Upper lobe of right lung (tissue), 1 donor: Measurements from ENCODE around the gene LHX3. TPM values are rescaled to one million over a fixed set of nuclear protein-coding genes. Genes with fewer than 3 reads are reported as not detected.

ENCODE experiments used
- ATAC-seq: fragments of 200-7000 bp; cut with Tn5 transposase; one replicate; pipeline ENCODE4 v1.9.1; 2020; ENCODE audit warnings: mild to moderate bottlenecking, moderate library complexity
- DNase-seq: peaks from one replicate; pipeline ENCODE4 v3.0.0-alpha.2; 2020
- H3K27ac ChIP-seq: fragments of 200-600 bp; one replicate; pipeline ENCODE4 v1.8.0; 2022
- H3K27me3 ChIP-seq: fragments of 200-600 bp; one replicate; pipeline ENCODE4 v1.8.0; 2022; ENCODE audit warnings: mild to moderate bottlenecking
- H3K36me3 ChIP-seq: fragments of 200-600 bp; one replicate; pipeline ENCODE4 v1.8.0; 2022
- H3K4me1 ChIP-seq: fragments of 200-600 bp; one replicate; pipeline ENCODE4 v1.8.0; 2022
- H3K4me3 ChIP-seq: fragments of 200-600 bp; one replicate; pipeline ENCODE4 v1.8.0; 2022; ENCODE audit warnings: mild to moderate bottlenecking
- H3K9me3 ChIP-seq: fragments of 200-600 bp; one replicate; pipeline ENCODE4 v1.8.0; 2022
- CTCF ChIP-seq: fragments of 200-600 bp; IDR thresholded peaks from one replicate; pipeline ENCODE4 v1.8.0; 2022; ENCODE audit warnings: antibody characterized with exemption
- intact Hi-C: fragments of 100-400 bp; cut with DNase I; formaldehyde crosslinking; loops from one replicate; pipeline ENCODE4 v1.11.0; 2022
- total RNA-seq: library from RNA; stranded (reverse); fragmentation: NEBNext Ultra II Directional; extraction: Animal tissue kit (Norgen Biotek cat#: 25700); gene quantifications from one replicate; pipeline ENCODE4 v1.2.1, GENCODE V29; 2021
- donor health status: DM: no; HTN: yes; CAD: no; lungs with severe emphysema.

LHX3 gene
- total RNA-seq, 1 donor from 2014 or later: not detected

- no peaks in the 10 kb centered on the region for H3K4me1 ChIP-seq
- no peak for TF ChIP-seq CTCF
These were observed 27.7 kb downstream of the LHX3 start for GRCh38 chr9:136177224-136177623.

GRCh38 chr9:136175616-136176197 lies 29.2 kb downstream of the LHX3 start:
- no peak for DNase-seq
- Histone ChIP-seq H3K27me3 (peaks cover 22% of the 10 kb centered on the region), H3K9me3 (no peaks in the 10 kb centered on the region), H3K36me3 (no peaks in the 10 kb centered on the region), H3K4me3 (no peak overlapping the region), H3K27ac (no peak overlapping the region), H3K4me1 (no peaks in the 10 kb centered on the region)
- intact Hi-C loops: loop anchor here (10.0 kb wide), 1 partner anchor 109 kb away; no protein-coding TSS in a partner anchor
- TF ChIP-seq CTCF: no peak
- no peak for ATAC-seq

More at GRCh38 chr9:136177224-136177623, 27.7 kb downstream of the LHX3 start:
- ATAC-seq: no peak
- no peaks in the 10 kb centered on the region for H3K36me3 ChIP-seq
- H3K27ac ChIP-seq: no peak overlapping the region
- H3K9me3 ChIP-seq: no peaks in the 10 kb centered on the region
- DNase-seq: no peak
- H3K4me3 ChIP-seq: no peak overlapping the region
- intact Hi-C loops: loop anchor here (10.0 kb wide), 1 partner anchor 108 kb away; no protein-coding TSS in a partner anchor
- peaks cover 6% of the 10 kb centered on the region for H3K27me3 ChIP-seq

GRCh38 chr9:136174779-136175615 lies 29.9 kb downstream of the LHX3 start:
- Histone ChIP-seq H3K27ac (no peak overlapping the region), H3K4me3 (no peak overlapping the region), H3K27me3 (peaks cover 29% of the 10 kb centered on the region), H3K36me3 (no peaks in the 10 kb centered on the region), H3K4me1 (no peaks in the 10 kb centered on the region), H3K9me3 (no peaks in the 10 kb centered on the region)
- DNase-seq: no peak
- no peak for TF ChIP-seq CTCF
- no peak for ATAC-seq
- intact Hi-C loops: loop anchor here (10.0 kb wide), 1 partner anchor 110 kb away; no protein-coding TSS in a partner anchor

GRCh38 chr9:136173648-136174290 lies 31.2 kb downstream of the LHX3 start:
- no peak overlapping the region for H3K4me3 ChIP-seq
- H3K27ac ChIP-seq: no peak overlapping the region
- intact Hi-C loops: loop anchor here (10.0 kb wide), 1 partner anchor 111 kb away; no protein-coding TSS in a partner anchor
- H3K36me3 ChIP-seq: no peaks in the 10 kb centered on the region
- H3K9me3 ChIP-seq: no peaks in the 10 kb centered on the region
- H3K4me1 ChIP-seq: no peaks in the 10 kb centered on the region
- peaks cover 34% of the 10 kb centered on the region for H3K27me3 ChIP-seq
- ATAC-seq (no peak), DNase-seq (no peak)
- no peak for TF ChIP-seq CTCF

- no peaks in the 10 kb centered on the region for H3K36me3 ChIP-seq
- no peaks in the 10 kb centered on the region for H3K9me3 ChIP-seq
- H3K4me1 ChIP-seq: no peaks in the 10 kb centered on the region
- DNase-seq (no peak), ATAC-seq (no peak)
- H3K4me3 ChIP-seq: no peak overlapping the region
- no peak for TF ChIP-seq CTCF
- no peak overlapping the region for H3K27ac ChIP-seq
- H3K27me3 ChIP-seq: peaks cover 40% of the 10 kb centered on the region
- intact Hi-C loops: loop anchor here (10.0 kb wide), 1 partner anchor 112 kb away; no protein-coding TSS in a partner anchor
These were observed 32.4 kb downstream of the LHX3 start for GRCh38 chr9:136172412-136173079.
